Stimulated activated CD4-positive, alpha-beta T cell treated with anti-CD3 and anti-CD28 coated beads, Interleukin-12 subunit alpha, Interleukin-12 subunit beta, amount 100 ng/mL, for 4 hours (primary cell): ENCODE data around the gene SRMS.

Experiments
- DNase-seq: peaks from one replicate; pipeline ENCODE4 v3.0.0-alpha.2; 2020

Gene SRMS

GRCh38 chr20:63547725-63548480 lies at the start of gene SRMS:
Gene SRMS, minus strand, starts transcription at chr20:63547749. Its CDS starts 286 bp downstream, at chr20:63547463.
- no peak for DNase-seq

- no peak for DNase-seq
Measured at GRCh38 chr20:63596423-63596822, 48.9 kb upstream of the SRMS start.

GRCh38 chr20:63595416-63596127 lies 48.0 kb upstream of the SRMS start:
- DNase-seq = no peak

GRCh38 chr20:63594043-63594561 lies 46.6 kb upstream of the SRMS start:
- no peak for DNase-seq

- no peak for DNase-seq
Measured at GRCh38 chr20:63592661-63593060, 45.1 kb upstream of the SRMS start.

GRCh38 chr20:63591786-63592355 lies 44.3 kb upstream of the SRMS start:
- DNase-seq = no peak

- DNase-seq = no peak
Measured at GRCh38 chr20:63591147-63591533, 43.6 kb upstream of the SRMS start.

- DNase-seq = no peak
Measured at GRCh38 chr20:63590218-63591146, 42.9 kb upstream of the SRMS start.

GRCh38 chr20:63589261-63590217 lies 42.0 kb upstream of the SRMS start:
- no peak for DNase-seq

GRCh38 chr20:63588641-63589041 lies 41.1 kb upstream of the SRMS start:
- DNase-seq = no peak

GRCh38 chr20:63587776-63588591 lies 40.4 kb upstream of the SRMS start:
- no peak for DNase-seq

GRCh38 chr20:63587256-63587655 lies 39.7 kb upstream of the SRMS start:
- no peak for DNase-seq

GRCh38 chr20:63586797-63587196 lies 39.2 kb upstream of the SRMS start:
- no peak for DNase-seq

- no peak for DNase-seq
Measured at GRCh38 chr20:63585616-63586565, 38.3 kb upstream of the SRMS start.

GRCh38 chr20:63582382-63583063 lies 35.0 kb upstream of the SRMS start:
- DNase-seq = no peak

- peak; percentile 67 for DNase-seq
Measured at GRCh38 chr20:63580796-63581461, 33.4 kb upstream of the SRMS start.

GRCh38 chr20:63579017-63579694 lies 31.6 kb upstream of the SRMS start:
- DNase-seq = no peak
